IMR-90 (cell line): ENCODE data around the gene RPL26. TPM values are rescaled to one million over a fixed set of nuclear protein-coding genes. Genes with fewer than 3 reads are reported as not detected.

Source experiments
- ATAC-seq: fragments of 200-7000 bp; cut with Tn5 transposase; 2 replicates; pipeline ENCODE4 v1.9.1; 2020; ENCODE audit warnings: low read depth, mild to moderate bottlenecking, moderate library complexity
- BruUV-seq: library from RNA; stranded (reverse); fragments of 400-500 nt; replicated peaks from 2 replicates; lab custom pipeline; 2021; lab: Mats Ljungman, UMichigan
- CTCF ChIA-PET: fragments of 300-600 bp; formaldehyde crosslinking; extraction: SDS; loops from one replicate; lab custom pipeline; 2021; ENCODE audit warnings: antibody characterized with exemption; lab: Yijun Ruan, JAX
- POLR2A ChIA-PET: fragments of 300-600 bp; sonication (Branson Sonifier 250); formaldehyde crosslinking; loops from one replicate; lab custom pipeline; 2022; ENCODE audit warnings: antibody characterized with exemption; ENCODE audit not compliant: unreplicated experiment; lab: Charles Lee
- DNase-seq: peaks from one replicate; pipeline ENCODE4 v3.0.0; 2013
- H2AFZ ChIP-seq: replicated peaks from 2 replicates; pipeline ENCODE3; 2013; ENCODE audit warnings: low read length, mild to moderate bottlenecking; ENCODE audit not compliant: poor library complexity
- H2AK5ac ChIP-seq: 2 replicates; pipeline ENCODE4 v1.6.1; 2013; ENCODE audit warnings: low read depth, low read length, inconsistent platforms
- H2AK9ac ChIP-seq: replicated peaks from 2 replicates; pipeline ENCODE3; 2013; ENCODE audit warnings: mild to moderate bottlenecking, low read depth, low read length, moderate library complexity; ENCODE audit not compliant: poor library complexity
- H2BK120ac ChIP-seq: 2 replicates; pipeline ENCODE4 v1.6.1; 2013; ENCODE audit warnings: low read depth, low read length, inconsistent platforms
- H2BK15ac ChIP-seq: 3 replicates; pipeline ENCODE4 v1.6.1; 2013; ENCODE audit warnings: low read depth, low read length, inconsistent platforms
- H2BK20ac ChIP-seq: 2 replicates; pipeline ENCODE4 v1.6.1; 2013; ENCODE audit warnings: low read depth, mild to moderate bottlenecking, inconsistent platforms, low read length, moderate library complexity
- H2BK5ac ChIP-seq: 2 replicates; pipeline ENCODE4 v1.6.1; 2013; ENCODE audit warnings: mild to moderate bottlenecking, low read depth, low read length, inconsistent platforms; ENCODE audit not compliant: poor library complexity, severe bottlenecking
- H3K14ac ChIP-seq: replicated peaks from 2 replicates; pipeline ENCODE4 v1.6.1; 2013; ENCODE audit warnings: low read depth, low read length, inconsistent platforms
- H3K18ac ChIP-seq: 2 replicates; pipeline ENCODE4 v1.6.1; 2013; ENCODE audit warnings: low read depth, low read length, control low read depth
- H3K23ac ChIP-seq: 2 replicates; pipeline ENCODE4 v1.6.1; 2013; ENCODE audit warnings: low read depth, low read length, inconsistent platforms
- H3K27ac ChIP-seq: 2 replicates; pipeline ENCODE4 v1.5.1; 2013; ENCODE audit warnings: mild to moderate bottlenecking, control low read depth, low read length; ENCODE audit not compliant: insufficient read depth
- H3K27me3 ChIP-seq: 2 replicates; pipeline ENCODE4 v1.6.1; 2013; ENCODE audit warnings: low read length; ENCODE audit not compliant: control insufficient read depth, insufficient read depth
- H3K36me3 ChIP-seq: 2 replicates; pipeline ENCODE4 v1.6.1; 2013; ENCODE audit warnings: low read length, mixed read lengths; ENCODE audit not compliant: control insufficient read depth, insufficient read depth
- H3K4ac ChIP-seq: 2 replicates; pipeline ENCODE4 v1.6.1; 2013; ENCODE audit warnings: low read depth, low read length, inconsistent platforms
- H3K4me1 ChIP-seq: 2 replicates; pipeline ENCODE4 v1.6.1; 2013; ENCODE audit warnings: low read length, mixed read lengths; ENCODE audit not compliant: control insufficient read depth, insufficient read depth
- H3K4me2 ChIP-seq: 2 replicates; pipeline ENCODE4 v1.6.1; 2013; ENCODE audit warnings: low read depth, mild to moderate bottlenecking, control low read depth, low read length, moderate library complexity
- H3K4me3 ChIP-seq: 2 replicates; pipeline ENCODE4 v1.5.1; 2013; ENCODE audit warnings: low read depth, mild to moderate bottlenecking, control low read depth, low read length, moderate library complexity; ENCODE audit not compliant: insufficient read depth
- H3K56ac ChIP-seq: 2 replicates; pipeline ENCODE4 v1.6.1; 2013; ENCODE audit warnings: low read length, inconsistent platforms; ENCODE audit not compliant: insufficient read depth; ENCODE audit errors: extremely low read depth
- H3K79me1 ChIP-seq, 2 experiments: 2 replicates each; pipeline ENCODE4 v1.6.1; 2013; ENCODE audit warnings: low read length in 2 of 2, inconsistent platforms in 1 of 2, low read depth in 1 of 2
- H3K9ac ChIP-seq: 2 replicates; pipeline ENCODE4 v1.6.1; 2013; ENCODE audit warnings: low read depth, low read length, control low read depth
- H3K9me1 ChIP-seq: 2 replicates; pipeline ENCODE4 v1.6.1; 2013; ENCODE audit warnings: low read length, inconsistent platforms; ENCODE audit not compliant: insufficient read depth
- H3K9me3 ChIP-seq: 2 replicates; pipeline ENCODE4 v1.6.1; 2013; ENCODE audit warnings: low read length; ENCODE audit not compliant: control insufficient read depth, insufficient read depth
- H4K20me1 ChIP-seq: 2 replicates; pipeline ENCODE4 v1.6.1; 2013; ENCODE audit warnings: low read length, inconsistent platforms; ENCODE audit not compliant: insufficient read depth
- H4K5ac ChIP-seq: 2 replicates; pipeline ENCODE4 v1.6.1; 2013; ENCODE audit warnings: mild to moderate bottlenecking, low read depth, low read length, control low read depth
- H4K8ac ChIP-seq, 2 experiments: 2 replicates each; pipeline ENCODE4 v1.6.1; 2013; ENCODE audit warnings: low read depth in 2 of 2, low read length in 2 of 2, control low read depth in 1 of 2, inconsistent platforms in 1 of 2
- H4K91ac ChIP-seq: 2 replicates; pipeline ENCODE4 v1.6.1; 2013; ENCODE audit warnings: low read depth, low read length, inconsistent platforms; ENCODE audit not compliant: insufficient read depth
- BHLHE40 ChIP-seq: fragments of 150-350 bp; IDR thresholded peaks from 2 replicates; pipeline ENCODE4 v1.6.1; 2016; ENCODE audit warnings: mild to moderate bottlenecking, low read depth, low read length
- CEBPB ChIP-seq: IDR thresholded peaks from 2 replicates; pipeline ENCODE4 v1.6.1; 2012; ENCODE audit warnings: low read depth, low read length, improper control_type of control experiment
- CHD1 ChIP-seq: IDR thresholded peaks from 2 replicates; pipeline ENCODE4 v1.6.1; 2012; ENCODE audit warnings: low read depth, low read length, improper control_type of control experiment
- CTCF ChIP-seq: conservative IDR thresholded peaks from 2 replicates; pipeline ENCODE4 v1.5.1; 2012; ENCODE audit warnings: mild to moderate bottlenecking, low read depth, low read length, improper control_type of control experiment
- ELK1 ChIP-seq: fragments of 150-350 bp; IDR thresholded peaks from 2 replicates; pipeline ENCODE4 v1.6.1; 2016; ENCODE audit warnings: low read depth, mild to moderate bottlenecking, low read length, moderate library complexity, borderline replicate concordance
- FOS ChIP-seq: fragments of 150-350 bp; IDR thresholded peaks from 2 replicates; pipeline ENCODE4 v1.6.1; 2016; ENCODE audit warnings: low read depth, low read length
- MAFK ChIP-seq: IDR thresholded peaks from 2 replicates; pipeline ENCODE4 v1.6.1; 2012; ENCODE audit warnings: low read depth, low read length, improper control_type of control experiment
- MAZ ChIP-seq: IDR thresholded peaks from 2 replicates; pipeline ENCODE4 v1.6.1; 2012; ENCODE audit warnings: low read depth, mild to moderate bottlenecking, low read length, improper control_type of control experiment, moderate library complexity, borderline replicate concordance
- MXI1 ChIP-seq: IDR thresholded peaks from 2 replicates; pipeline ENCODE4 v1.6.1; 2012; ENCODE audit warnings: low read depth, mild to moderate bottlenecking, low read length, moderate library complexity, borderline replicate concordance
- NFE2L2 ChIP-seq: fragments of 150-350 bp; IDR thresholded peaks from 2 replicates; pipeline ENCODE4 v1.6.1; 2016; ENCODE audit warnings: low read depth, mild to moderate bottlenecking, low read length
- POLR2A ChIP-seq: IDR thresholded peaks from 2 replicates; pipeline ENCODE4 v1.6.1; 2012; ENCODE audit warnings: mild to moderate bottlenecking, low read depth, low read length
- RAD21 ChIP-seq: IDR thresholded peaks from 2 replicates; pipeline ENCODE4 v1.6.1; 2012; ENCODE audit warnings: low read length, improper control_type of control experiment
- RCOR1 ChIP-seq: IDR thresholded peaks from 2 replicates; pipeline ENCODE4 v1.6.1; 2012; ENCODE audit warnings: mild to moderate bottlenecking, low read length, improper control_type of control experiment; ENCODE audit not compliant: insufficient replicate concordance
- RFX5 ChIP-seq: IDR thresholded peaks from 2 replicates; pipeline ENCODE4 v1.8.0; 2012; ENCODE audit warnings: low read depth, mild to moderate bottlenecking, low read length, moderate library complexity
- SMC3 ChIP-seq: fragments of 150-350 bp; IDR thresholded peaks from 2 replicates; pipeline ENCODE4 v1.6.1; 2016; ENCODE audit warnings: low read depth, mild to moderate bottlenecking, antibody characterized with exemption, low read length, moderate library complexity
- USF2 ChIP-seq: fragments of 150-350 bp; IDR thresholded peaks from 2 replicates; pipeline ENCODE4 v1.6.1; 2017; ENCODE audit warnings: mild to moderate bottlenecking, antibody characterized with exemption, low read length, low read depth
- WGBS, 2 experiments: methylation state at CpG; one replicate each; pipeline versions ENCODE4 v1.1.5 to v1.1.7; 2013; ENCODE audit warnings: missing lambda C conversion rate in 2 of 2; ENCODE audit not compliant: insufficient read length in 1 of 2; ENCODE audit errors: extremely low coverage in 2 of 2; 5-methylcytosine and 5-hydroxymethylcytosine counted together
- dilution Hi-C: fragments of 300-500 bp; cut with HindIII; formaldehyde crosslinking; loops from one replicate; pipeline ENCODE4 v1.14.3; 2018; ENCODE audit warnings: low sequenced_read_pairs; ENCODE audit not compliant: unreplicated experiment
- in situ Hi-C: fragments of 300-500 bp; cut with MboI; formaldehyde crosslinking; loops from 3 replicates; pipeline ENCODE4 v1.14.3; 2019; ENCODE audit warnings: low sequenced_read_pairs, inconsistent platforms, mixed read lengths
- intact Hi-C: fragments of 100-400 bp; cut with micrococcal nuclease; formaldehyde crosslinking; loops from 2 replicates; pipeline ENCODE4 v1.10.0; 2022
- polyA plus RNA-seq, 3 experiments: library from polyadenylated mRNA; depleted of rRNA; stranded (reverse); fragments of >200 nt; gene quantifications; 2 replicates each; pipeline ENCODE4 v1.2.3, GENCODE V29; 2012; ENCODE audit warnings: low replicate concordance in 1 of 3
- total RNA-seq: library from RNA; depleted of rRNA; stranded (reverse); fragments of >200 nt; gene quantifications from 2 replicates; pipeline ENCODE4 v1.2.3, GENCODE V29; 2012

RPL26 gene
- total and polyA plus RNA-seq, 2 of the 4 experiments (the other 2 are of a cell fraction) = 4,763 to 5,013 TPM

GRCh38 chr17:8412089-8412488 lies 29.1 kb upstream of the RPL26 start:
- no peak overlapping the region for H3K23ac ChIP-seq
- ChIA-PET CTCF (no interaction called here), POLR2A (no interaction called here)
- no peak overlapping the region for H3K9ac ChIP-seq
- WGBS, 2 experiments = 80% methylated on average over 1 of the region's 5 CpGs; no CpG with 5 or more reads in 1 of the 2 experiments
- in situ Hi-C loops = loop anchor here (10.0 kb wide), 2 partner anchors 343 to 373 kb away; partner anchors contain the start of gene SPDYE4
- no peak overlapping the region for H2BK15ac ChIP-seq
- H3K18ac ChIP-seq = no peak overlapping the region
- no peak overlapping the region for H3K4ac ChIP-seq
- no peak overlapping the region for H4K8ac ChIP-seq
- no peaks in the 10 kb centered on the region for H3K36me3 ChIP-seq
- dilution Hi-C loops = no loop called here
- H3K9me1 ChIP-seq = no peaks in the 10 kb centered on the region
- no TSS peak for BruUV-seq
- no peak overlapping the region for H3K56ac ChIP-seq
- H3K79me1 ChIP-seq = no peaks in the 10 kb centered on the region
- no peak overlapping the region for H2BK120ac ChIP-seq
- DNase-seq = no peak
- H3K14ac ChIP-seq = no peak overlapping the region
- no peak overlapping the region for H3K4me2 ChIP-seq
- TF ChIP-seq ELK1 (no peak), RAD21 (no peak), SMC3 (no peak), MAFK (no peak), CTCF (no peak), CEBPB (no peak), MXI1 (no peak), RFX5 (no peak), USF2 (no peak), BHLHE40 (no peak), FOS (no peak), MAZ (no peak), RCOR1 (no peak), POLR2A (no peak), NFE2L2 (no peak), CHD1 (no peak)
- no peak overlapping the region for H3K4me3 ChIP-seq
- H2BK5ac ChIP-seq = no peak overlapping the region
- H3K4me1 ChIP-seq = no peaks in the 10 kb centered on the region
- intact Hi-C loops = no loop called here
- no peak for ATAC-seq
- peaks cover 12% of the 10 kb centered on the region for H3K27me3 ChIP-seq
- no peak overlapping the region for H4K5ac ChIP-seq
- H2AK9ac ChIP-seq = no peak overlapping the region
- H3K9me3 ChIP-seq = 0 out of 2 replicates have a peak, but pooled peaks cover 2% of the 10 kb centered on the region
- no peaks in the 10 kb centered on the region for H4K20me1 ChIP-seq
- H3K27ac ChIP-seq = no peak overlapping the region
- no peak overlapping the region for H2AFZ ChIP-seq
- H2AK5ac ChIP-seq = no peak overlapping the region
- no peak overlapping the region for H4K91ac ChIP-seq
- no peak overlapping the region for H2BK20ac ChIP-seq
